DOHH2 (cell line): Measurements from ENCODE around the gene DCUN1D1.

ENCODE experiments used
- H3F3A ChIP-seq: fragments of 200-600 bp; sonication (generic), shearing (Covaris generic); 2 replicates; pipeline ENCODE4 v1.6.0; 2016; ENCODE audit warnings: antibody characterized with exemption, mild to moderate bottlenecking; ENCODE audit not compliant: control insufficient read depth, insufficient read depth
- H3K27ac ChIP-seq: fragments of 200-600 bp; sonication (generic); 2 replicates; pipeline ENCODE4 v1.5.1; 2014; ENCODE audit warnings: low read depth, mild to moderate bottlenecking, low read length, moderate library complexity
- H3K27me3 ChIP-seq: fragments of 200-600 bp; sonication (generic); 2 replicates; pipeline ENCODE4 v1.6.1; 2014; ENCODE audit warnings: mild to moderate bottlenecking, low read length, mixed read lengths; ENCODE audit not compliant: control insufficient read depth
- H3K36me3 ChIP-seq: fragments of 200-600 bp; sonication (generic); 2 replicates; pipeline ENCODE4 v1.6.1; 2014; ENCODE audit warnings: mild to moderate bottlenecking, low read length, moderate library complexity, mixed read lengths; ENCODE audit not compliant: control insufficient read depth
- H3K4me1 ChIP-seq: fragments of 200-600 bp; sonication (generic); 2 replicates; pipeline ENCODE4 v1.6.1; 2014; ENCODE audit warnings: mild to moderate bottlenecking, low read length, mixed read lengths; ENCODE audit not compliant: control insufficient read depth
- H3K4me2 ChIP-seq: fragments of 200-600 bp; sonication (generic); 2 replicates; pipeline ENCODE4 v1.6.0; 2014; ENCODE audit warnings: mild to moderate bottlenecking, low read length, moderate library complexity
- H3K4me3 ChIP-seq: fragments of 200-600 bp; sonication (generic); 2 replicates; pipeline ENCODE4 v1.5.1; 2014; ENCODE audit warnings: mild to moderate bottlenecking, low read length, mixed read lengths
- H3K79me2 ChIP-seq: fragments of 200-600 bp; sonication (generic); 2 replicates; pipeline ENCODE4 v1.6.1; 2014; ENCODE audit warnings: mild to moderate bottlenecking, low read length, mixed read lengths; ENCODE audit not compliant: control insufficient read depth
- H3K9me2 ChIP-seq: fragments of 200-600 bp; sonication (generic); replicated peaks from 2 replicates; pipeline ENCODE4 v1.6.1; 2014; ENCODE audit warnings: mild to moderate bottlenecking, low read length, mixed read lengths; ENCODE audit not compliant: control insufficient read depth
- H3K9me3 ChIP-seq: fragments of 200-600 bp; sonication (generic); 2 replicates; pipeline ENCODE4 v1.6.1; 2014; ENCODE audit warnings: antibody characterized with exemption, low read length, mixed read lengths; ENCODE audit not compliant: control insufficient read depth, insufficient read depth
- H4K20me1 ChIP-seq: fragments of 200-600 bp; sonication (generic); 2 replicates; pipeline ENCODE4 v1.6.0; 2014; ENCODE audit warnings: low read depth, mild to moderate bottlenecking, antibody characterized with exemption, low read length, moderate library complexity; ENCODE audit not compliant: control insufficient read depth, insufficient read depth
- EZH2phosphoT487 ChIP-seq: fragments of 200-600 bp; sonication (generic); IDR thresholded peaks from 2 replicates; pipeline ENCODE4 v1.6.1; 2017; ENCODE audit warnings: borderline replicate concordance, mild to moderate bottlenecking, antibody characterized with exemption, low read length, moderate library complexity, mixed read lengths
- TF ChIP-seq, protein P1 (sequence below): fragments of 200-600 bp; sonication (generic); IDR thresholded peaks from one replicate; pipeline ENCODE4 v1.5.1; 2014; ENCODE audit warnings: antibody characterized with exemption, mild to moderate bottlenecking, low read depth, low read length; ENCODE audit not compliant: poor library complexity, severe bottlenecking

Gene DCUN1D1

DNA sequence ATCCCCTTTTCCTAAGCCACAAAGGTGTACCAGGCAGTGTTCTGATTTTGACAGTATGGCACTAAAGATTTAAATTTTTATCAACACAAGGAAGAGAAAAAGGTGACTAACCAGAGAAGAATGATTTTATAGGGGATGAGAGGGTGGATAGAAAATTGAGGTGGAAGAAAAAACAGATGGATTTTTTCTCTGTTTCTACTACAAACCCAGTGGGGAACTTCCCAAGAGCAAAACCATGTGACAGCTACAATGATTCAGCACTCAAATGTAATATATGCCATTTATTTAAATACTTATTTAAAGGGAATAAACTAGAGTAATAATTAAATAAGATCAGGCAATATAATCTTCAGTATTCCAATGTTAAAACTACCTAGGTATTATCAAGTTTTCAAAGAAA lies 11.1 kb downstream of the DCUN1D1 start:
- Histone ChIP-seq H3K4me2 (no peak overlapping the region), H4K20me1 (peaks cover 6% of the 10 kb centered on the region), H3K9me2 (no peaks in the 10 kb centered on the region), H3K9me3 (no peaks in the 10 kb centered on the region), H3K27ac (no peak overlapping the region), H3K4me3 (no peak overlapping the region), H3F3A (no peaks in the 10 kb centered on the region), H3K4me1 (peaks cover 44% of the 10 kb centered on the region), H3K36me3 (peaks cover 9% of the 10 kb centered on the region), H3K79me2 (peaks cover 97% of the 10 kb centered on the region), H3K27me3 (no peaks in the 10 kb centered on the region)
- no peak for TF ChIP-seq EZH2phosphoT487
- TF ChIP-seq, protein P1, sequence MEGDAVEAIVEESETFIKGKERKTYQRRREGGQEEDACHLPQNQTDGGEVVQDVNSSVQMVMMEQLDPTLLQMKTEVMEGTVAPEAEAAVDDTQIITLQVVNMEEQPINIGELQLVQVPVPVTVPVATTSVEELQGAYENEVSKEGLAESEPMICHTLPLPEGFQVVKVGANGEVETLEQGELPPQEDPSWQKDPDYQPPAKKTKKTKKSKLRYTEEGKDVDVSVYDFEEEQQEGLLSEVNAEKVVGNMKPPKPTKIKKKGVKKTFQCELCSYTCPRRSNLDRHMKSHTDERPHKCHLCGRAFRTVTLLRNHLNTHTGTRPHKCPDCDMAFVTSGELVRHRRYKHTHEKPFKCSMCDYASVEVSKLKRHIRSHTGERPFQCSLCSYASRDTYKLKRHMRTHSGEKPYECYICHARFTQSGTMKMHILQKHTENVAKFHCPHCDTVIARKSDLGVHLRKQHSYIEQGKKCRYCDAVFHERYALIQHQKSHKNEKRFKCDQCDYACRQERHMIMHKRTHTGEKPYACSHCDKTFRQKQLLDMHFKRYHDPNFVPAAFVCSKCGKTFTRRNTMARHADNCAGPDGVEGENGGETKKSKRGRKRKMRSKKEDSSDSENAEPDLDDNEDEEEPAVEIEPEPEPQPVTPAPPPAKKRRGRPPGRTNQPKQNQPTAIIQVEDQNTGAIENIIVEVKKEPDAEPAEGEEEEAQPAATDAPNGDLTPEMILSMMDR = no peak

DNA sequence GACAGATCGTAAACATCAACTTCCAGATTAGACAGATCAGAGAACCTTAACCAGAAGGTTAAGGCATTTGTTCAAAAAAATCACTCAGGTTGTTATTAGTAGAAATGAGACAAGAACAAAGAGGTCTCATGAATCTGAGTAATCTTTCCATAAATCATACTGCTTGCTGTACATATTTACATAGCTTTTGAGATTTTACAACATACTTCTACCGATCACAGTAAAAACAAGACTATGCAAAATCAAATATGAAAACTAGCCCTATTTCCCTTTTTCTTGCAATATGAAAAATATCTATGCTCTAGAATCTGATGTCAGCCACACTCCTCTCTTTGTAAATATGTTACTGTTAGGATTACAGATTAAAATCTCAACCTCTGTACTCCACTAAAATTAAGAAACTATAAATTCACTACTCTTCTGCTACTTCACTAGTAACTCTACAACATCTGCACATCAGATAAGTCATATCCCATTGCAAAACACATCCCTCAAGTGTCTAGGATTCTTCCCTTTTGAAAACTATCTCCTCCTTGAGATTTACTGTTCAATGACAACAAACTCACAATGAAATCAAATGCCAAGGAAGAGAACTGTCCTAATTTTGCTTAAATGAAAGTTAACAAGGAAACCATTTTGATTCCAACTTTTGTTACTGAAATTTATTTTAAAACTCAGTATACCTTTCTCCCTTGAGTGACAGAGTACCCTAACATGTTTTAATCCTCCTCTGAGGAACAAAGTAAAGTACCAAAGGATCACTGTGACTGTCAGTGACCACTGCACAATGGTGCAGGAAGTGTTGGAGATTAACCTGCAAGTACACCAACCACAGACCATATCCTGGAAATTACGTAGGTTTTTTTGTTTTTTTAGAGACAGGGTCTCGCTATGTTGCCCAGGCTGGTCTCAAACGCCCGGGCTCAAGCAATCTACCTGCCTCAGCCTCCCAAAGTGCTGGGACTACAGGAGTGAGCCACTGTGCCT lies 12.8 kb downstream of the DCUN1D1 start:
- Histone ChIP-seq H3K4me2 (peak overlapping the region; percentile 42), H3K4me3 (peak overlapping the region; percentile 24), H3K9me2 (no peaks in the 10 kb centered on the region), H3K4me1 (peaks cover 38% of the 10 kb centered on the region), H4K20me1 (peaks cover 10% of the 10 kb centered on the region), H3K36me3 (peaks cover 25% of the 10 kb centered on the region), H3K27ac (peak overlapping the region; percentile 7; the same call in 1 of the 2 replicates), H3K27me3 (no peaks in the 10 kb centered on the region), H3F3A (no peaks in the 10 kb centered on the region), H3K79me2 (peaks cover 86% of the 10 kb centered on the region), H3K9me3 (no peaks in the 10 kb centered on the region)
- TF ChIP-seq, protein P1 = no peak
- no peak for TF ChIP-seq EZH2phosphoT487

DNA sequence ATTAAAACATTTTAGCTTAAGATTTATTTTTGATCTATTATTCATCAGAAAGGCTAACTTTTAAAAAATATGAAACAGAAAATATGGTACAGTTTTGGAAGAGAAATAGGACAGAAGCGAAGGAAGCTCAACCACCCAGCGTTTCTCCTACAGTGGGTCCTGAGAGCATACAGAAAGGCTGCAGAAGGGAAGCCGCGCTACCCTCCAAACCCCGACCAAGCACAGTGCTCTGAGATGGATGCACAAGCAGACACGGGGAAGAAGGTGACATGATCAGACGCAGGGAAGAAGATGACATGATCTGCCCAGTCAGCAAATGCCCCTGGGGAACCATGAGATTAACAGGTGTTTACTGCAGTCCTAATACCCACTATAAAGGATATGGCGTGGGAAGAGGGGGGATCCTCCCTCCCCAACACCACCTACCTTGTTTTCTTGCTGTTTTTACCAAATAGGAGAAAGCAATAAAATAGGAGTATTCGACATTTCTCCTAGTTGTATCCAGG lies 14.4 kb downstream of the DCUN1D1 start:
- Histone ChIP-seq H3K79me2 (peaks cover 70% of the 10 kb centered on the region), H3K4me1 (peaks cover 28% of the 10 kb centered on the region), H3K27ac (no peak overlapping the region), H4K20me1 (peaks cover 8% of the 10 kb centered on the region; the same call in 1 of the 2 replicates), H3K9me2 (no peaks in the 10 kb centered on the region), H3K27me3 (no peaks in the 10 kb centered on the region), H3K4me2 (no peak overlapping the region), H3F3A (peaks cover 4% of the 10 kb centered on the region), H3K9me3 (no peaks in the 10 kb centered on the region), H3K4me3 (no peak overlapping the region), H3K36me3 (peaks cover 39% of the 10 kb centered on the region)
- no peak for TF ChIP-seq EZH2phosphoT487
- TF ChIP-seq, protein P1 = no peak
